PFSK-1 (cell line): ENCODE measurements around the gene USP16.

Source experiments
- FOXP2 ChIP-seq: optimal IDR thresholded peaks from 2 replicates; pipeline ENCODE3; 2011; ENCODE audit warnings: borderline replicate concordance, control low read depth, inconsistent platforms; ENCODE audit not compliant: insufficient read depth; ENCODE audit errors: extremely low read length, extremely low read depth
- POLR2AphosphoS5 ChIP-seq: IDR thresholded peaks from 2 replicates; pipeline ENCODE4 v1.6.1; 2012; ENCODE audit warnings: low read depth, mild to moderate bottlenecking, control low read depth, low read length, moderate library complexity

DNA sequence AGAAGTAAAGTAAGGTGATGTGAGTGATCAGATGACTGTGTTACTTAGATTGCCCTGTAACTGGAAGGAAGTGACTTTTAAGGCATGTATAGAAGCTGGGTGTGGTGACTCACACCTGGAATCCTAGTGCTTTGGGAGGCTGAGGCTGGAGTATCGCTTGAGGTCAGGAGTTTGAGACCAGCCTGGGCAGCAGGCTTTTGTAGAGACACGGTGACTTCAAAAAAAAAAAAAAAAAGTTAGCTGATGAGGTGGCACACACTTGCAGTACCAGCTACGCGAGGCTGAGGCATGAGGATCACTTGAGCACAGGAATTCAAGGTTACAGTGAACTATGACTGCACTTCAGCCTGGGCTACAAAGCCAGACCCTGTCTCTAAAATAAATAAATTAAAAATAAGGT is 2.3 kb upstream of the USP16 start:
- TF ChIP-seq POLR2AphosphoS5, result no peak
- no peak for TF ChIP-seq FOXP2
